ENCODE data around the gene NAA35.
"Not testable (repeated sequence)": the region's sequence is repeated elsewhere in the genome, so short reads cannot be mapped to it uniquely, and the experiment has no call there.

NAA35 gene

DNA sequence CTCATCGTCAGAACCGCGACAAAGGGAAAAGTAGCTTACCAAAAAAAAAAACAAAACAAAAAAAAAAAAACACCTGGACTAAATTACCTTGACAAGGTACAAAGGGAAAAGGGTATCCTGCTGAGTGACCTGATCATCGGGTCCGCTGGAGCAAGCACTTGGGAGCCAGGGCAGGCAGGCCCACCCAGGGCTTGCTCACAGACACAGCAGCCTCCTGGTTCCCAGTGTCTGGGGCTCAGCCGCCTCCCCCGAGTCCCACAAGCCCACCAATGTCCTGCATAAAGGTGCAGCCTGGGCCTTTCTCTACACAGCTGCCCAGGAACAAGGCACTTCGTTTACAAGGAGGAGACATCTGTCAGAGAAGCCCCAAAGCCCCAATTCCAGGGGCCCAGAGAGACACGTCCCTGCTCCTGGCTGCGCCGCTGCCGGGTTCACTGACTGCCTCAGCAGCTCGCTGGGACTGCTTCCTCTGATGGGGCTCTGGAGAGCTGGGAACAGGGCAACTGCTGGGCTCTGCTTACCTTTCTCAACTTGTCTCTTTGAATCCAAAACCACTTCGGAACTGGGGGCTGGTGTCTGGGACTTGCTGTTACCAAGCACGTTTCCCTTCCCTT lies 95.0 kb downstream of the NAA35 start:
- DNase-seq = no peak

DNA sequence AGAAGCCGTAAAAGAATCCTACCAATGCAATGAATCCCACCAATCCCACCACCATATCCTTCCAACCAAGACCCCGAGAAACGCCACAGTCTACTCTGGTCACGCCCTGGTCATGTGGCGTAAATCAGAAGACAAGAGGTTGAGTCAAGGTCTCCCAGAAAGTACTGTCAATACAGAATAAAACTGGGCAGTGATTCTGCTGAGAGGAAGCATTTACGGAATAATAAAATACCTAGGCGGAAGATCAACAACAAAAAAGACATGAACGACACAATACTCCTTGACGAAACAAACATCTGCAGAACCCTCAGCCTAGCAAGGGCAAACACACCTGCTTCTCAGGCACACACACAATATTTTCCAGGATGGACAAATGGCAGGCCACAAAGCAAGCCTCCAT lies 95.6 kb downstream of the NAA35 start:
- no peak for DNase-seq

DNA sequence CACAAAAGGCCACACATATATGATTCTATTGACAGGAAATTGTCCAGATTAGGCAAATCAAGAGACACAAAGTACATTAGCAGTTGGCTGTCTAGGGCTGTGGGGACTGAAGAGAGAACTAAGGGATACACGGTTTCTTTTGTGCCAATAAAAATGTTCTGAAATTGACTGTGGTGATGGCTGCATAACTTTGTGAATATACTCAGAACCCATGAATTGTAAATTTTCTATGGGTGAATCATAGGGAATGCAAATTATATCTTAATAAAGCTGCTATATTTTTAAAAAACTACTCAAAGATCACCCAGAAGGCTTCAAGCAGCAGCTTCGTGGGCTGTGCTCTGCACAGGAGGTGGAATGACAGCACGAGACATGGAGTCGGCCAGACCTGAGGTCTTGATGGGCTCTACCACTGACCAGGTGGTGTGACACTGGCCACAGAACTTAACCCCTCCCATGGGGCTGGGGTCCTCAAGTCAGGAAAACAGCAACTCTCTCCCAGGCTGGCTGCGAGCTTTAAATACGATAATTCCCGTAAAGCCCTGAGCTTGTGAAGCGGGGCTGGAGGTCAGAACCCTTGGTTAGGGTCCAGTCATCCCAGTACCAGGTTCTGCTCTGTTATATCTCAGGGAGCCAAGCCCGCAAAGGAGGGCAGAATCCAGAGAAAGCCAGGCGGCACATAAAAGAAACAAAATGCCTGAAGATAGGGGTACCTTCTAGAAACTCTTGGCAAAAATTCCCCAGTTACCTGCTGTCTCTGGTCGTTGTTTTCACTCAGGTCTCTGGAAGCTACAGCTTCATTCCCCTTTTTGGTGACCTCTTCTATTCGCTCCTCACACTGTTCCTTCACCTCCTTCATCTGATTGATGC lies 99.3 kb downstream of the NAA35 start:
- DNase-seq = no peak

DNA sequence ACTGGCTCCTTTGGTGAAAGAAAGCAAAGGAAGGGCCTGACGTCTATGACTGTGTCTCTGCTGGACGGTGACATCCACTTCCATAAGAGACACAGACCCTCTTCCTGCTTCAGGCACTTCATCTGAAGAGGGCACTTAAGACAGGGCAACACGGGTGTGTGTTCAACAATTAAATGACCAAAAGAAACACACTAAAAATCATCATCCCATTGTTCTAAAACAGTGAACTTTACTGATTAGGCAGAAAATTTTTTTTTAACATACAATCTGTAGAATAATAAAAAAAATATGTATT lies 99.9 kb downstream of the NAA35 start:
- DNase-seq = no peak

DNA sequence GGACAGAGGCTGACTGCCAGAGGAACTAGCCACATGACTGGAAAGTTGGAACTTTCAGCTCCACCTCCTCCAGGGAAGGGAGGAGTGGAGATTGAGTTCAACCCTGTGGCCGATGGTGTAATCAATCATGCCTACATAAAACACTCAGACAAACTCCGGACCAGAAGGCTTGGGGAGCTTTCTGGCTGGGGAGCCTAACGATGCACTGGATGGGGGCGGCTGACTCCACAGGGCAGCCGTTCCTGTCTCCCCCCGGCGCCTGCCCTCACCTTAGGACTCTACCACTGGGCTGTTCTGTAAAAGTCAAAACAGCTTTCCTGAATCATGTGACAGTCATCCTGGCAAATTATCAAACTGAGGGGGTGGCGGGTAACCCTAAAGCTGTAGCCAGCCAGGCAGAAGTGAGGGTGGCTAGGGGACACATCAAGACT lies 100.4 kb downstream of the NAA35 start:
- no peak for DNase-seq

DNA sequence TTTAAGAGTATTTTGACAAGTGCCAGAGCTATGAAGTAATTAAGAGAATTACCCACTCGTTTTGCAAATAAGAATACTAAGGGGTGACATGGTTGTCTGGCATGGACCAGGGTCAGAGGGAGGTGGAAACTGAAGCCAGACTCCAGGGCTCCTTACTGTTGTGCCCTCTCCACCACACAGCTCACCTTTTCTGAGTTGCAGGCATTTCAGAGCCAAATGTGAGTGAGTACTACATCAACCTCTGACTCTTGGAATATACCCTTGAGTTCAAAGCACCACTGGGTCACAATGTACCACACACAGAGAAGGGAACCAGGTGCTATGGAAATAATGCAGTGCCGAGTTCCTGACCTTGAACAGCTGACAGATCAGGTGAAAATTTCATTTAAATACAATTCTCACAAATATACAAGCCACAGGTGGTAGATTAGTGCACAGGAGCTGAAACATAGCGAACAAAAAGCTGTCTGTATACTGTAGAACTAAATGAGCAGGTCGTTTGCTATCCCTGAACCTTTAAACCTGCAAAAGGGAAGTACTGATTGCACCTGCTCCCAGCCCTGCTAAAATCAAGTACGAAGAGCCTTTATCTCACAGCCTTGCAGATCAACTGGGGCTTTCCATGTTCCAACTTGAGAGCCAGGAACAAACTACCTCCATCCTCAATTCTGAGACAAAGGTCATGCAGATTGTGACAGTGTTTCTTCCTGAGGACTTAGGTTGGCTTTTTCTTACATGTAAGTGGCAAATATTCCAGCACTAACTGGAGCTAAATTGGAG lies 101.4 kb downstream of the NAA35 start:
- DNase-seq = no peak

DNA sequence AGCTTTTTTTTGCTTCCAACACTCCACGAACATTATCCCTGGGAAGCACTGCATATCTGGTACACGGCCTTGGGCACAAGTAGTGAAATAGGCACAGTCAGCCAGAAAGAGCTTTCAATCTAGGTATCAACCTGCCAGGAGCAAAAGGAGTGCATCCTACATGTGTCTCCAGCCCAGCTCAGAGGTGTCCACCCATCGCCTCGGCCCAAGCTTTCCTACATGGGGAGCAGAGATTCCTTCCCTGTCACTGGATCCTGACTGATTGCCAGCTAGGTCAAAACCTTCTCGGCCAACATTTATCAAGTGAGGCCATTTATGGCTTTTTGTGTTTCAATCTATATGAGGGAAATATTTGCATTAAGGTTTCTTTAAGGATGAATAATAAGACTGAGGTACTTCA lies 102.6 kb downstream of the NAA35 start:
- no peak for DNase-seq

DNA sequence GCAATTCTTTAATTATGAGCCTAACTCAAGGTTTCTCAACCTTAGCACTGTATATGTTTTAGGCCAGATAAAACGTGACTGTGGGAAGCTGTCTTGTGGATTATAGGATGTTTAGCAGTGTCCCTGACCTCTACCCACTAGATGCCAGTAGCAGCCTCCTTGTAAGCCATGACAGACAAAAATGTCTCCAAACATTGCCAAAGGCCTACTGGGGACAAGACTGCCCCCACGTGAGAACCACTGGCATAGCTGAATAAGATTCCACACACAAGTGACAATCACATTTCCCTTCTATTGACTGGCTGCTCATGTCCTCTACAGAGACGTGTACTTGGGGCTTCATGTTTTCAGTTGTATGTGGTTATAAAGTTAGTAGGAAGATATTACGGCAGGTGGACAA lies 103.1 kb downstream of the NAA35 start:
- DNase-seq = peak; percentile 71 to 77

DNA sequence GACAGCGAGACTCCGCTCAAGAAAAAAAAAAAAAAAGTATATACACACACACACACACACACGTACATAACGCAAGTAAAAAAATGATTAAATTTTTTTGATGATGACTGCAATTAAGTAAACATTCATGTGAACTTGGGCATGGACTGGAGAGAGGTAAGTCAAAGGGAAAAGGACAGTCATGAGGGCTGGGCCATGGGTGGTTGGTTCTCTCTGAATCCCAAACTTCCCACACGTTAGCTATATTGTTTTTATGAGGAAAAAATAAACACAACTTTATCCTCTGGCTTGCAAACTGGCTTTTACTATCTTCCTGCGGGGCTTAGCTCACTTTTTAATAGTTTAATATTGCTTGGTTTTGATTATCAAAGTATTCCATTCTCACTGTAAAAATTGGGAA lies 104.7 kb downstream of the NAA35 start:
- DNase-seq = no peak

DNA sequence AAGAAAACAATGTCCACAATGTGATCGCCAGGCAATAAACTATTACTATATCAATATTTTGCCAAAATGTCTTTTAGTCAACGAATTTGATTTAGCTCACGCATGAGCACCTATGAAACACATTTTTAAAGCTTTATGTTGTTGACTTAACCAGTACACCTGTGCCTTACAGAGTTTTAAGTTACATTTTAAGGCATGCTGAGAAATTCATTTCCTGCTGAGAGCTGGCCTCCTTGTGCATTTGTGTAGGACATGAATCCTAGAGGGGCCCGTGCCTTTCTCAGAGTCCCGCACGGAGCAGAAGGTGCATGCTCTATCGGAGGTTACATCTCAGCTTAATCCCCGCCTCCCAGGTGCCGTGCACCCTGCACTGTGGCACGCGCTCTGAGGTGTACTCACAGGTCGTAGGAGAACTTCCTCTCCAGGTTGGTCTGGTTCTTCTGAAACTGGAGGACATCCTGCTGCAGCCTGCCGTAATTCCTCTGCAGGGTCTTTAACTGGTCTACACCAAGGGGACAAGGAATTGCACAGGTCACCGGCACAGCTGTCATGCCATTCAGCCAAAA lies 105.2 kb downstream of the NAA35 start:
- no peak for DNase-seq

DNA sequence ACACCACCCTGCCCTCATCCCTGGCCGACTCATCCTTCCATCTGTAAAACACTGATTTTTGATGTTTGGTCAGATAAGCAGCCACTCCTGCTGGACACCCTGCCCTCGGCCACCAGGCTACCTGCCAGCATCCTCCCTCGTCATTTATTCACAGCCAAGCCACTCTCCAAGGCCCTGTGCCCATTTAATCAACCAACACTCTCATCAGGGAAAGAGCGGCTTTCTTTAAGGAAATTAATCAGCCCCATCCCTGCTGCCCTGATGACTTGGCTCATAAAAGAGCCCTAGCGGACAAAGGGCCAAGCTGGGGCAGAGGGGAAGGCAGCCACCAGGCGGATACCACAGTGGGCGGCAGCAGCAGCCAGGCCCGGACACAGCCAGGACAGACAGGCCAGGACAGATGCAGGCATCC lies 106.0 kb downstream of the NAA35 start:
- DNase-seq = no peak

DNA sequence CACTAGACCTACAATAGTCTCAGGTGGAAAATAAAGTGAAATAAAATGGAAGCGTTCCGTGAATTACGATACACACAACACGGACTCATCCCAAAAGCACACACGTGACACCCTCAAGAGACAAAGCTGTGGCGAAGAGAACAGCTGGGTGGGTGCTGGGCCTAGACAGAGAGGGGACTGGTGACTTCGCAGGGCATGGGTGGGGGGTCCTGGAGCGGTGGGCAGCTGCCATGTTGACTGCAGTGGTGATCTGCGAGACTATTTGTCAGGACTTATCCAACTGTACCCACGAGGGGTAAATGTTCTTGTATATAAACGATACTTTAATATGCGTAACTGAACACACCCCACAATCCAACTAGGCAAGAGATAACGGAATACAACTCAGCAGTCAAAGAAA lies 106.4 kb downstream of the NAA35 start:
- DNase-seq = no peak

DNA sequence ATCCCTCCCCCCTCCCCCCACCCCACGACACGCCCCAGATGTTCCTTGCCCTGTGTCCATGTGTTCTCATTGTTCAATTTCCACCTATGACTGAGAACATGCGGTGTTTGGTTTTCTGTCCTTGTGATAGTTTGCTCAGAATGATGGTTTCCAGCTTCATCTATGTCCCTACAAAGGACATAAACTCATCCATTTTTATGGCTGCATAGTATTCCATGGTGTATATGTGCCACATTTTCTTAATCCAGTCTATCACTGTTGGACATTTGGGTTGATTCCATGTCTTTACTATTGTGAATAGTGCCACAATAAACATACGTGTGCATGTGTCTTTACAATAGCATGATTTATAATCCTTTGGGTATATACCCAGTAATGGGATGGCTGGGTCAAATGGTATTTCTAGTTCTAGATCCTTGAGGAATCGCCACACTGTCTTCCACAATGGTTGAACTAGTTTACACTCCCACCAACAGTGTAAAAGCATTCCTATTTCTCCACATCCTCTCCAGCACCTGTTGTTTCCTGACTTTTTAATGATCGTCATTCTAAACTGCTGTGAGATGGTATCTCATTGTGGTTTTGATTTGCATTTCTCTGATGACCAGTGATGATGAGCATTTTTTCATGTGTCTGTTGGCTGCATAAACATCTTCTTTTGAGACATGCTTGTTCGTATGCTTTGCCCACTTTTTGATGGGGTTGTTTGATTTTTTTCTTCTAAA lies 107.2 kb downstream of the NAA35 start:
- DNase-seq = not testable (repeated sequence)

DNA sequence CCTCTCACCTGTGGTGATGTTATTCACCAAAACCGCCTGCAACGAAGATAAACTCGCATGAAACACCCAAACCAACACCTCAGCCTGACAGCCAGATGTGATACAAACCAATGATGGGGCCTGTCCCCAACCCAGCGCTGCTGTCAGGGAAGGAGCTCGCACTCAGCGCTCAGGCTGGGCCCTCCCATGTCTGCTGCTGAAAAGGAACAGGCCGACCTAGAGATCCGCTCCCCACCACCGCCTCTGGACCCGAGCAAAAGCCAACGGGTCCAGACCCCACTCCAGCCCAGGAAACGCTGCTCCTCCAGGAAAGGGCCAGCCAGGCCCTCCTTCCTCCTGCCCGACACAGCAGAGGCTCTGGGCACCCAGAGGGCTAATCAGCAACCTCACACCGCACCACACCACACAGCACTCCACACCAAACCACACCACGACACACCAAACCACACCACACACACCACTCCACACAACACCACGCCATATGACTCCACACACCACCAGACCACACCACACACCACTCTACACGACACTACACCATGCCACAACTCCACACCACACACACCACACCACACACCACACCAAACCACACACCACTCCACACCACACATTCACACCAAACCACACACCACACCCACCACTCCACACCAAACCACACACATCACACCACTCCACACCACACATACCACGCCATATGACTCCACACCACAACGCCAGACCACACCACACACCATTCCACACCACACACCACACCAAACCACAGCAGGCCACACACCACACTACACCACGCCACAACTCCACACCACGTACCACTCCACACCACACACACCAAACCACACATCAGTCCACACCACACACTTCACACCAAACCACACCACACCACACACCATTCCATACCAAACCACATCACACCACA lies 111.9 kb downstream of the NAA35 start:
- no peak for DNase-seq

DNA sequence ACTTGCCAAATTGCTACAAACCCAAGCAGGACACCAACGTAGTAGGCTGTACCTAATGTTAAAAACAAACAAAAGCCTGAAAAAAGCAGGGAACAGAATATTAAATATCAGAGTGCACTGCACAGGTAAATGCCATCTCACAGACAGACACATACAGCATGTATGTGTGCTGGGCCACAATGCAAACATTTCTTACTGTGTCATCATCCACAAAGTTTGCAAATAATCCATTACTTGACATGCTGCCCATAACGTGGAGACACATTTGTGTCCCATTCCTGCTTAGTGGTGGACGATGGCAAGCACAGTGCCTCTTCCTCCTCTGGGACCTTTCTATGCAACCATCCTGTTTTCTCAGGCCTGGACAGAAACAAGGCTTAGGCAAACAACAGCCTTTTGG lies 113.7 kb downstream of the NAA35 start:
- DNase-seq = no peak

DNA sequence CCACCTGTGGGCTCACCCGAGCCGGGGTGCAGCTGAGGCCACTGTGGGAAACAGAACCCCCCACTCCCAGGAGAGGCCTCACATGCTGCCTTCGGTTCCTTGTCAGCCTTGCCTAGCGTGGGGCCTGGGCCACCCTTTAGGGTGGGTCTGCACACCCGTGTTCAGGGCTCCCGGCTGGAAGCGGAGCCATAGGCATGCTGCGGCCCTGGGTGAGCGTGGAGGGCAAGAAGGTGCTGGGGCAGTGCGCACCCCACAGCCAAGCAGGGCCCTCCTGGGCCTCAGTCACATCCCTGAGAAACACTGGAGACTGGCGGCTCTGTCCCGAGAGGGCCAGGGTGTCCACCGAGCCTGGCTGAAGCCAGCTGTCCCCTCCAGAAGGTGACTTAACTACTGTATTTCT lies 116.5 kb downstream of the NAA35 start:
- DNase-seq = no peak

DNA sequence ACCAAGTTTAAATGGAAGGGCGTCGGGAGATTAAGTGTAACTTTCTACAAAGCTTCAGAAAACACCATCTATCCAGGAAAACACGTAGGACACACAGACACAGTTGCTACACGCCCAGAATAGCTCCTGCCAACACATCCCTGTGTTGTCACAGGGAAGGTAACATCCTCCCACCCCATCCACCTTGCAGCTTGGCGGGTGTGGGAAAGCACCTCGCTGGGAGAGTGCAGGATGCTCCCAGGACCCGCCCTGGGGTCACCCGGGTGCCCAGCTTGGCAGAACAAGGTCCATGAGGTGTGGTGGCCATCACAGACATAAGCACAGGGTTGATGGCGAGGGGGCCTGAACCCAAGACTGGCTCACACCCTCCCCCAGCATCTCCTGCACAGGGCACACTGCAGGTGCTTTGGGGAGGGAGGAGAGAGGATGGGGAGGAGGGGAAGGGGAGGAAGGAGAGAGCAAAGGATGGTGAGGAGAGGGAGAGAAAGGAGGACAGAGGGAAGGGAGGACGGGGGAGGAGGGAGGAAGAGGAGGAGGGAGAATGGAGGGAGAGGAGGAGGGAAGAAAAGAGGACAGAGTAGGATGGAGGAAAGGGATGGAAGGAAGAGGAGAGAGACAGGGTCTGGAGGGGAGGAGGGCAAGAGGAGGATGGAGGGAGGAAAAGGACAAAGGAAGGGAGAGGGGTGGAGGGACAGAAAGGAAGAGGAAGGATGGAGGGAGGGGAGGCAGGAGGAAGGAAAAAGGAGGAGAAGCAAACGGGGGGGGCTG lies 121.2 kb downstream of the NAA35 start:
- DNase-seq = no peak

DNA sequence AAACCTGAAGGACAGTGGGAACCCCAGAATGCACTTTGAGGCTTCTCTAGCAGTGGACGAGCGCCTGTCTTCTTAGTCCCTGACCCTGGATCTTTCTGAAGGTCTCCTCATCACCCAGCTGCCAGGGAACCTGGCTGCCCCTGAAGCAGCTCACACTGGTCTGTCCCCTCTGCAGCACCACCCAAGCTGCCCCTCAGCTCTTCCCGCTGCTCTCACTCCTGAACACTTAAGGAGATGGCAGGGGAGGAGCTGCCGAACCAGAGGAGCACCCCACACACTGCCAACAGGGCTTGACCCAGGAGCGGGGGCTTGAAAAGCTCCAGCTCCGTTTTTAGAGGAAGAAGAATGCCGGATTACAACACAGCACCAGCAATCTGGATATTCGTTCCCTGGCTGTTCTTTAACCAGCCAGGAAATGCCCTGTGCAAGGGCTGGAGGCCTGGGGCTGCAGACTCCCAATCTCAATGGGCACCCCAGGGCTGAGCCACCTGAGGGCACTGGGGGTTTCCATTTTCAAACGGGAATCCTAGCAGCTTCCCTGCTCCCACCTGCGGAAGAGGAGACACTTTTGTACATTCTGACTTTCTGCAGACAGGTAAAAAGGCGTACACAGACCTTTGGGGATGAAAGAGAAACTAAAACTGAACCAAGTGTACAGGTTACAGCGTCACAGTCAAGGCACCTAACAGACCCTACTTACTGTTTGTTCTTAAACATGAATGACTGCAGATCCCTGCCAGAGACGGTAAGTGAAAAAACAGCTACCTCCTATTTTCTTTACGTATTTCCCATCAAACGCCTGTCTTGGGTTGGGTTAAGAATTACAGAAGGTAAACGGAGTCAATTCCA lies 122.1 kb downstream of the NAA35 start:
- DNase-seq = no peak

DNA sequence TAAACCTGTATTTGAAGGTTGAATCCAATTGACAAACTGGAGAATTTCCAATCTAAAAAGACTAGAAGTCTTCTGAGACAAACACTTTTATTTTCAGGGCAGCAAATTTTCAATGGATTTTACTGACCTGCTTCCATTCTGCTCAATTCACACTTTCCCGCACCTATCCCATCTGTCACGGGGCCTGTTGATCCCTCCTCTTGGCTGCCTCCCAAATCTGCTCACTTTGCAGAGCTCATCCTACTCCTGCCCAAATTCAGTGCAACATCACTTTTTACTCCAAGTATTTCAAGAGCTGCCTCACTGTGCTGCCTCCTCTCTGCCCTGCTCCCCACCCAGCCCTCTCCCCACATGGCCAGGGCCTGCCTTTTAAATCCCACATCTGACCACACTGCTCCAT lies 123.3 kb downstream of the NAA35 start:
- DNase-seq = no peak
